Chondrocyte (in vitro differentiated cells): ENCODE data around the gene SLC6A8. TPM values are rescaled to one million over a fixed set of nuclear protein-coding genes. Genes with fewer than 3 reads are reported as not detected.

Experiments
- DNase-seq: peaks from one replicate; pipeline ENCODE4 v3.0.0; 2021; ENCODE audit warnings: mixed read lengths, low spot score
- H3K27ac Mint-ChIP-seq: one replicate; pipeline ENCODE4 v1.8.0; 2021; ENCODE audit warnings: mild to moderate bottlenecking, moderate library complexity, mixed read lengths; ENCODE audit not compliant: unreplicated experiment
- H3K27me3 Mint-ChIP-seq: 2 replicates; pipeline ENCODE4 v1.8.0; 2021; ENCODE audit warnings: low read depth, mixed read lengths
- H3K36me3 Mint-ChIP-seq: 2 replicates; pipeline ENCODE4 v1.8.0; 2021; ENCODE audit warnings: low read depth, mixed read lengths
- H3K4me1 Mint-ChIP-seq: 2 replicates; pipeline ENCODE4 v1.8.0; 2021; ENCODE audit warnings: low read depth, mild to moderate bottlenecking, mixed read lengths
- H3K4me3 Mint-ChIP-seq: one replicate; pipeline ENCODE4 v1.8.0; 2021; ENCODE audit warnings: mild to moderate bottlenecking, moderate library complexity, mixed read lengths; ENCODE audit not compliant: unreplicated experiment
- H3K9me3 Mint-ChIP-seq: 2 replicates; pipeline ENCODE4 v1.8.0; 2021; ENCODE audit warnings: low read depth, mixed read lengths
- CTCF ChIP-seq: fragments of 200-600 bp; sonication (generic); IDR thresholded peaks from 2 replicates; pipeline ENCODE4 v1.5.0; 2021; ENCODE audit warnings: antibody characterized with exemption, mild to moderate bottlenecking, moderate library complexity
- total RNA-seq: library from RNA; stranded (reverse); gene quantifications from 3 replicates; pipeline ENCODE4 v1.2.1, GENCODE V29; 2021

Gene SLC6A8
- total RNA-seq, 1 donor from 2014 or later: 70.6 TPM

- Mint-ChIP-seq H3K4me3 (peak overlapping the region; percentile 54), H3K9me3 (peaks cover 10% of the 10 kb centered on the region), H3K27ac (no peak overlapping the region), H3K4me1 (peaks cover 5% of the 10 kb centered on the region), H3K27me3 (peaks cover 8% of the 10 kb centered on the region), H3K36me3 (no peaks in the 10 kb centered on the region)
- TF ChIP-seq CTCF: peak; percentile 84
- DNase-seq: peak; percentile 89
Measured at GRCh38 chrX:153667956-153668396, 19.8 kb upstream of the SLC6A8 start.

- TF ChIP-seq CTCF: no peak
- Mint-ChIP-seq H3K36me3 (no peaks in the 10 kb centered on the region), H3K4me3 (no peak overlapping the region), H3K27ac (no peak overlapping the region), H3K4me1 (peaks cover 7% of the 10 kb centered on the region), H3K9me3 (peaks cover 10% of the 10 kb centered on the region), H3K27me3 (peaks cover 10% of the 10 kb centered on the region)
- peak; percentile 66 for DNase-seq
Measured at GRCh38 chrX:153668423-153669173, 19.1 kb upstream of the SLC6A8 start.

- Mint-ChIP-seq H3K36me3 (peaks cover 2% of the 10 kb centered on the region), H3K4me3 (no peak overlapping the region), H3K27ac (no peak overlapping the region), H3K4me1 (peaks cover 11% of the 10 kb centered on the region), H3K27me3 (peaks cover 14% of the 10 kb centered on the region), H3K9me3 (peaks cover 13% of the 10 kb centered on the region)
- TF ChIP-seq CTCF: peak; percentile 83
- DNase-seq: peak; percentile 75
Measured at GRCh38 chrX:153669174-153669890, 18.4 kb upstream of the SLC6A8 start.

GRCh38 chrX:153669901-153670731 is 17.6 kb upstream of the SLC6A8 start:
- Mint-ChIP-seq H3K36me3 (peaks cover 2% of the 10 kb centered on the region), H3K4me1 (peaks cover 11% of the 10 kb centered on the region), H3K27me3 (peaks cover 15% of the 10 kb centered on the region), H3K4me3 (no peak overlapping the region), H3K27ac (no peak overlapping the region), H3K9me3 (peaks cover 11% of the 10 kb centered on the region)
- no peak for TF ChIP-seq CTCF
- DNase-seq: peak; percentile 63
